Measurements from ENCODE around the gene ABHD16A. TPM values are rescaled to one million over a fixed set of nuclear protein-coding genes. Genes with fewer than 3 reads are reported as not detected.
A peak's percentile ranks its signal among the peaks of the same experiment; 100 is the strongest.

ABHD16A gene
- total and polyA plus RNA-seq, 2 of the 13 experiments (the other 11 are each of a cell fraction or from before 2014, with no cell fraction given) = 43.5 to 45.4 TPM

DNA sequence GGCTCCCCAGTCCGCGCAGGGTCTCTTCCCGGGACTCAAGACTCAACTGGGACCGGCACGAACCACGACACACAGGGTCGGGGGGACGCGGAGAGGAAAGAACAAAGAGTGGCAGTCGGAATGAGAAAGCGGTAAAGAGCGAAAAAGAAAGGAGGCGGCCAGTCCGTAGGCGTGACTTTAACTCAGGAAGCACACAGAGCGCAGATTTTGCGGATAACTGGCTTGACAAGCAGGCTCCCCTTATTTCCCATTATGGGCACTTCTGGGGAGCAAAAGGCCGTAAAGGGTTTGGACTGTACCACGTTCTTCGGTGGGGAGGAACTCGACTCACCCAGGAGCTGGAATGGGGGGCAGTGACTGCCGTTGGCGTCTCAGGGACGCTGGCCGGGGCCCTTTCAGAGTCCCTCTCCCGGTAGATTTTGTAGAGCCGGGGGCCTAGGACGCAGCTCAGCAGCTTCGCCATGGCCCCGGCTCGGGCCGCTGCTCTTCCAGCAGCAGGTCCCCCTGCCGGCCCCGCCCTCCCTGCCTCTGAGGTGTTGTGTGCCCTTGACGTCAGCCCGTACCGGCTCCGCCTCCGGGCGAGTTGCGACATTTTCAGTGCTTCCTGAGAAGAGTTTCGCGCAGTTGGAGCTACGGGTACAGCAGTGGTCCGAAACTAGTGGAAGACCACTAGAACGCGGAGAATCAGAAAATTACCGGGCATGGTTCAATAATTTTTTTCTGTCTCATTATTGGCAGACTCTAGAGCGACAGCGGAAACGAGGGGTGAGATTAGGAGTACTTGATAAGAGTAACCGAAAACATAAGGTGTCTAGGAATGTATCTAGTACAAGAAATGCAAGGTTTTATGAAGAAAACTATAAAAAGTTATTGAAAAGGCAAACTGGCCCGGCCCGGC is at the start of gene ABHD16A (continued):
- TF ChIP-seq ZFX (CRISPR knock-in tag; IDR thresholded peaks at IDR 0.05; ENCODE audit: low read depth) (peak; percentile 94), ZNF354B (CRISPR knock-in tag; IDR thresholded peaks at IDR 0.05) (no peak), NFRKB (IDR thresholded peaks at IDR 0.05) (no peak), RORA (CRISPR knock-in tag; IDR thresholded peaks at IDR 0.05) (no peak), CBX1 (IDR thresholded peaks at IDR 0.05; ENCODE audit: low read depth) (peak; percentile 91), HOXA3 (CRISPR knock-in tag; IDR thresholded peaks at IDR 0.05) (peak; percentile 96), ZNF570 (CRISPR knock-in tag; IDR thresholded peaks at IDR 0.05; ENCODE audit: borderline replicate concordance) (no peak), ZNF251 (CRISPR knock-in tag; IDR thresholded peaks at IDR 0.05) (no peak), SETDB1 (CRISPR knock-in tag; IDR thresholded peaks at IDR 0.05; ENCODE audit: borderline replicate concordance) (no peak), EP300 (IDR thresholded peaks at IDR 0.05; ENCODE audit: low read depth in 2 of 2, low read length in 2 of 2) (peak; percentile 56 to 79; a peak in 3 of 4 replicates), EP300 (CRISPR knock-in tag; IDR thresholded peaks at IDR 0.05; ENCODE audit: borderline replicate concordance) (no peak)
- TF ChIP-seq, protein P1, sequence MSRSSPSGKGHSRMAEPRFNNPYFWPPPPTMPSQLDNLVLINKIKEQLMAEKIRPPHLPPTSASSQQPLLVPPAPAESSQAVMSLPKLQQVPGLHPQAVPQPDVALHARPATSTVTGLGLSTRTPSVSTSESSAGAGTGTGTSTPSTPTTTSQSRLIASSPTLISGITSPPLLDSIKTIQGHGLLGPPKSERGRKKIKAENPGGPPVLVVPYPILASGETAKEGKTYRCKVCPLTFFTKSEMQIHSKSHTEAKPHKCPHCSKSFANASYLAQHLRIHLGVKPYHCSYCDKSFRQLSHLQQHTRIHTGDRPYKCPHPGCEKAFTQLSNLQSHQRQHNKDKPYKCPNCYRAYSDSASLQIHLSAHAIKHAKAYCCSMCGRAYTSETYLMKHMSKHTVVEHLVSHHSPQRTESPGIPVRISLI (CRISPR knock-in tag; IDR thresholded peaks at IDR 0.05; ENCODE audit: borderline replicate concordance) = no peak; the same call in 1 of the 2 replicates
- TF ChIP-seq, protein P2, sequence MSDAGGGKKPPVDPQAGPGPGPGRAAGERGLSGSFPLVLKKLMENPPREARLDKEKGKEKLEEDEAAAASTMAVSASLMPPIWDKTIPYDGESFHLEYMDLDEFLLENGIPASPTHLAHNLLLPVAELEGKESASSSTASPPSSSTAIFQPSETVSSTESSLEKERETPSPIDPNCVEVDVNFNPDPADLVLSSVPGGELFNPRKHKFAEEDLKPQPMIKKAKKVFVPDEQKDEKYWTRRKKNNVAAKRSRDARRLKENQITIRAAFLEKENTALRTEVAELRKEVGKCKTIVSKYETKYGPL (CRISPR knock-in tag; IDR thresholded peaks at IDR 0.05) = 0 out of 2 replicates have a peak, but pooled peaks have one; percentile 17
- TF ChIP-seq, protein P3, sequence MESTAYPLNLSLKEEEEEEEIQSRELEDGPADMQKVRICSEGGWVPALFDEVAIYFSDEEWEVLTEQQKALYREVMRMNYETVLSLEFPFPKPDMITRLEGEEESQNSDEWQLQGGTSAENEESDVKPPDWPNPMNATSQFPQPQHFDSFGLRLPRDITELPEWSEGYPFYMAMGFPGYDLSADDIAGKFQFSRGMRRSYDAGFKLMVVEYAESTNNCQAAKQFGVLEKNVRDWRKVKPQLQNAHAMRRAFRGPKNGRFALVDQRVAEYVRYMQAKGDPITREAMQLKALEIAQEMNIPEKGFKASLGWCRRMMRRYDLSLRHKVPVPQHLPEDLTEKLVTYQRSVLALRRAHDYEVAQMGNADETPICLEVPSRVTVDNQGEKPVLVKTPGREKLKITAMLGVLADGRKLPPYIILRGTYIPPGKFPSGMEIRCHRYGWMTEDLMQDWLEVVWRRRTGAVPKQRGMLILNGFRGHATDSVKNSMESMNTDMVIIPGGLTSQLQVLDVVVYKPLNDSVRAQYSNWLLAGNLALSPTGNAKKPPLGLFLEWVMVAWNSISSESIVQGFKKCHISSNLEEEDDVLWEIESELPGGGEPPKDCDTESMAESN (CRISPR knock-in tag; conservative IDR thresholded peaks at IDR 0.05) = peak; percentile 91
- TF ChIP-seq, protein P4, sequence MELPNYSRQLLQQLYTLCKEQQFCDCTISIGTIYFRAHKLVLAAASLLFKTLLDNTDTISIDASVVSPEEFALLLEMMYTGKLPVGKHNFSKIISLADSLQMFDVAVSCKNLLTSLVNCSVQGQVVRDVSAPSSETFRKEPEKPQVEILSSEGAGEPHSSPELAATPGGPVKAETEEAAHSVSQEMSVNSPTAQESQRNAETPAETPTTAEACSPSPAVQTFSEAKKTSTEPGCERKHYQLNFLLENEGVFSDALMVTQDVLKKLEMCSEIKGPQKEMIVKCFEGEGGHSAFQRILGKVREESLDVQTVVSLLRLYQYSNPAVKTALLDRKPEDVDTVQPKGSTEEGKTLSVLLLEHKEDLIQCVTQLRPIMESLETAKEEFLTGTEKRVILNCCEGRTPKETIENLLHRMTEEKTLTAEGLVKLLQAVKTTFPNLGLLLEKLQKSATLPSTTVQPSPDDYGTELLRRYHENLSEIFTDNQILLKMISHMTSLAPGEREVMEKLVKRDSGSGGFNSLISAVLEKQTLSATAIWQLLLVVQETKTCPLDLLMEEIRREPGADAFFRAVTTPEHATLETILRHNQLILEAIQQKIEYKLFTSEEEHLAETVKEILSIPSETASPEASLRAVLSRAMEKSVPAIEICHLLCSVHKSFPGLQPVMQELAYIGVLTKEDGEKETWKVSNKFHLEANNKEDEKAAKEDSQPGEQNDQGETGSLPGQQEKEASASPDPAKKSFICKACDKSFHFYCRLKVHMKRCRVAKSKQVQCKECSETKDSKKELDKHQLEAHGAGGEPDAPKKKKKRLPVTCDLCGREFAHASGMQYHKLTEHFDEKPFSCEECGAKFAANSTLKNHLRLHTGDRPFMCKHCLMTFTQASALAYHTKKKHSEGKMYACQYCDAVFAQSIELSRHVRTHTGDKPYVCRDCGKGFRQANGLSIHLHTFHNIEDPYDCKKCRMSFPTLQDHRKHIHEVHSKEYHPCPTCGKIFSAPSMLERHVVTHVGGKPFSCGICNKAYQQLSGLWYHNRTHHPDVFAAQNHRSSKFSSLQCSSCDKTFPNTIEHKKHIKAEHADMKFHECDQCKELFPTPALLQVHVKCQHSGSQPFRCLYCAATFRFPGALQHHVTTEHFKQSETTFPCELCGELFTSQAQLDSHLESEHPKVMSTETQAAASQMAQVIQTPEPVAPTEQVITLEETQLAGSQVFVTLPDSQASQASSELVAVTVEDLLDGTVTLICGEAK (IDR thresholded peaks at IDR 0.05) = no peak
- TF ChIP-seq, protein P4 (CRISPR knock-in tag; IDR thresholded peaks at IDR 0.05) = no peak; the same call in 1 of the 2 replicates
